HEK293T (cell line): ENCODE measurements around the gene CASKIN1.

Source experiments
- BHLHE40 ChIP-seq: fragments of 450-650 bp; IDR thresholded peaks from 2 replicates; pipeline ENCODE4 v1.6.1; 2016; ENCODE audit warnings: mild to moderate bottlenecking, moderate library complexity, borderline replicate concordance
- NFRKB ChIP-seq: fragments of 450-650 bp; IDR thresholded peaks from 2 replicates; pipeline ENCODE4 v1.6.1; 2016; ENCODE audit warnings: mild to moderate bottlenecking, moderate library complexity

DNA sequence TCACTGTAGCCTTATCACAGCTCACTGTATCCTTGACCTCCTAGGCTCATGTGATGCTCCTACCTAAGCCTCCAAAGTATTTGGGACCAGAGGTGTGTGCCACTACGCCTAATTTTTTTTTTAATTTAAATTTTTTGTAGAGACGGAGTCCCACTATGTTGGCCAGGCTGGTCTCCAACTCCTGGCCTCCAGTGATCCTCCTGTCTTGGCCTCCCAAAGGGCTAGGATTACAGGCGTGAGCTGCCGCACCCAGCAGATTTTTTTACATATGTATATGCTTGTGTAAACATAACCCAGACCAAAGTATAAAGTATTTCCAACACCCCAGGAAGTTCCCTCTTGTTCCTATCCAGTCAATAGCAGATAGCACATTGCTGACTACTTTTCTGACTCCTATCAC lies 19.9 kb upstream of the CASKIN1 start:
- no peak for TF ChIP-seq BHLHE40
- TF ChIP-seq NFRKB: no peak
